Measurements from ENCODE around the gene RSL24D1.

The RSL24D1 gene

GRCh38 chr15:55218056-55218455 lies 21.3 kb upstream of the RSL24D1 start:
- TF ChIP-seq, protein P1, sequence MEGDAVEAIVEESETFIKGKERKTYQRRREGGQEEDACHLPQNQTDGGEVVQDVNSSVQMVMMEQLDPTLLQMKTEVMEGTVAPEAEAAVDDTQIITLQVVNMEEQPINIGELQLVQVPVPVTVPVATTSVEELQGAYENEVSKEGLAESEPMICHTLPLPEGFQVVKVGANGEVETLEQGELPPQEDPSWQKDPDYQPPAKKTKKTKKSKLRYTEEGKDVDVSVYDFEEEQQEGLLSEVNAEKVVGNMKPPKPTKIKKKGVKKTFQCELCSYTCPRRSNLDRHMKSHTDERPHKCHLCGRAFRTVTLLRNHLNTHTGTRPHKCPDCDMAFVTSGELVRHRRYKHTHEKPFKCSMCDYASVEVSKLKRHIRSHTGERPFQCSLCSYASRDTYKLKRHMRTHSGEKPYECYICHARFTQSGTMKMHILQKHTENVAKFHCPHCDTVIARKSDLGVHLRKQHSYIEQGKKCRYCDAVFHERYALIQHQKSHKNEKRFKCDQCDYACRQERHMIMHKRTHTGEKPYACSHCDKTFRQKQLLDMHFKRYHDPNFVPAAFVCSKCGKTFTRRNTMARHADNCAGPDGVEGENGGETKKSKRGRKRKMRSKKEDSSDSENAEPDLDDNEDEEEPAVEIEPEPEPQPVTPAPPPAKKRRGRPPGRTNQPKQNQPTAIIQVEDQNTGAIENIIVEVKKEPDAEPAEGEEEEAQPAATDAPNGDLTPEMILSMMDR (conservative IDR thresholded peaks at IDR 0.05; ENCODE audit: low read length), result no peak
- H3K4me3 ChIP-seq (ENCODE audit: low read length), result no peak overlapping the region
- DNase-seq (ENCODE audit: low read depth), result peak; percentile 54

GRCh38 chr15:55204464-55204863 lies 7.7 kb upstream of the RSL24D1 start:
- DNase-seq (ENCODE audit: low read depth), result no peak
- TF ChIP-seq, protein P1 (conservative IDR thresholded peaks at IDR 0.05; ENCODE audit: low read length), result no peak
- H3K4me3 ChIP-seq (ENCODE audit: low read length), result no peak overlapping the region

DNA sequence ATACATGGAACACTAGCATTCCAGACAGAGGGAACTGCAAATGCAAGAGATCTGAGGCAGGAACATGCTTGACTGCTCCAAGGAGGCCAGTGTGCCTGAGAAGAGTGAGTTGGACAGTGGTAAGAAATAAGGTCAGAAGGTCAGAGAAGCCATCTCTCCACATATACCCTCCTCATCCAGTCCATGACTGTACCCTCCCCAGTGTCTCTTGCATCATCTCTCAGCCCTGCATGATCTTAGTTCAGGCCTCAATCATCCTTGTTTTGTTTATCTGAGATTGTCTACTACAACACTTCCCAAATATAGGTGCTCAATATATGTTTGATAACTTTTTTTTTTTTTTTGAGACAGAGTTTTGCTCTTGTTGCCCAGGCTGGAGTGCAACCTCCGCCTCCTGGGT lies 5.5 kb upstream of the RSL24D1 start:
- TF ChIP-seq, protein P1 (conservative IDR thresholded peaks at IDR 0.05; ENCODE audit: low read length), result no peak
- no peak for DNase-seq (ENCODE audit: low read depth)
- H3K4me3 ChIP-seq (ENCODE audit: low read length), result no peak overlapping the region

- no peak overlapping the region for H3K4me3 ChIP-seq (ENCODE audit: low read length)
- TF ChIP-seq, protein P1 (conservative IDR thresholded peaks at IDR 0.05; ENCODE audit: low read length), result no peak
Observed at GRCh38 chr15:55198706-55199105, 2.0 kb upstream of the RSL24D1 start.

DNA sequence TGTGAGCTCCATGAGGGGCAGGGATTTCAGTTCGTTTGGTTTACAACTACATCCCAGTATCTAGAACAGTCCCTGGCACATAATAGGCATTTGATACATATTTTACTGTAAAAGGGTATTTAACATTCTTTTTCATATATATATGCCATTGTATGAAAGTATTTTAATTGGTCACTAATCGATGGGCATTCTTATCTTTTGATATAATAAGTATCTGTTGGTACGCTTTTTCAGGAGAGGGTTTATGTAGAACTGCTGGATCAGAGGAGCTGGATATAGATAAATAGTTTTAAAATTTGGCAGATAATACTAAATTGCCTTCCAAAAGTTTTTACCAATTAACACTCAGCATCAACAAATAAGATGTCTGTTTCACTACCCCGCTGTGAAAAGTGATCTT lies 978 bp upstream of the RSL24D1 start:
- DNase-seq (ENCODE audit: low read depth), result no peak

More at GRCh38 chr15:55198706-55199105, 2.0 kb upstream of the RSL24D1 start:
- no peak for DNase-seq (ENCODE audit: low read depth)

DNA sequence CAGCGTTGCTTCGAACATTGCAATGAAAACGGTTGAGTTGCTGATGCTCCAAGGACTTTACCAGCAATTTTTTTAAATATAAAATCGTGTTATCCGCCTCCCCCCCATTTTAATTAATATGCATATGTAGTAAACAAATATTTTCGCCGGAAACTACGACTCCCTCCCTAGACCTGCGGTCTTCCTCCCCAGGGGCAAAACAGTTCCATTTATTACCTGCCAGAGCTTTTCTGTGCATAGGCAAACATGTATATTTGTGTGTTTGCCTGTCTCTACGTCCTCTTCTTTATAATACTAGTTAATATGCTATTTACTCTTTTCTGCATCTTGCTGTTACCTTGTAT lies 593 bp upstream of the RSL24D1 start:
- TF ChIP-seq, protein P1 (conservative IDR thresholded peaks at IDR 0.05; ENCODE audit: low read length), result no peak
- no peak for DNase-seq (ENCODE audit: low read depth)
- peak overlapping the region; percentile 92 for H3K4me3 ChIP-seq (ENCODE audit: low read length)

More for the DNA sequence above, 978 bp upstream of the RSL24D1 start:
- TF ChIP-seq, protein P1 (conservative IDR thresholded peaks at IDR 0.05; ENCODE audit: low read length), result no peak
- H3K4me3 ChIP-seq (ENCODE audit: low read length), result peak overlapping the region; percentile 92

GRCh38 chr15:55195996-55196395 lies 745 bp downstream of the RSL24D1 start:
- DNase-seq (ENCODE audit: low read depth), result no peak
- H3K4me3 ChIP-seq (ENCODE audit: low read length), result peak overlapping the region; percentile 92
- TF ChIP-seq, protein P1 (conservative IDR thresholded peaks at IDR 0.05; ENCODE audit: low read length), result no peak

Data from AG10803 (cell line).